CD4-positive, alpha-beta T cell treated with Interleukin-4 for 4 hours (primary cell): ENCODE results near the gene PRKX.
"Not testable (repeated sequence)": the region's sequence is repeated elsewhere in the genome, so short reads cannot be mapped to it uniquely, and the experiment has no call there.

ENCODE experiments used
- DNase-seq: peaks from one replicate; pipeline ENCODE4 v3.0.0-alpha.2; 2020

Gene PRKX

GRCh38 chrX:3560010-3560409, 153.4 kb downstream of the PRKX start:
- not testable (repeated sequence) for DNase-seq
